G401.6 (cell line): ENCODE data around the gene NFIA.

Experiments used
- FAIRE-seq: peaks from 2 replicates; lab custom pipeline; 2012; peaks lifted over from hg19 to GRCh38; lab: Jason Lieb, UNC

NFIA gene

DNA sequence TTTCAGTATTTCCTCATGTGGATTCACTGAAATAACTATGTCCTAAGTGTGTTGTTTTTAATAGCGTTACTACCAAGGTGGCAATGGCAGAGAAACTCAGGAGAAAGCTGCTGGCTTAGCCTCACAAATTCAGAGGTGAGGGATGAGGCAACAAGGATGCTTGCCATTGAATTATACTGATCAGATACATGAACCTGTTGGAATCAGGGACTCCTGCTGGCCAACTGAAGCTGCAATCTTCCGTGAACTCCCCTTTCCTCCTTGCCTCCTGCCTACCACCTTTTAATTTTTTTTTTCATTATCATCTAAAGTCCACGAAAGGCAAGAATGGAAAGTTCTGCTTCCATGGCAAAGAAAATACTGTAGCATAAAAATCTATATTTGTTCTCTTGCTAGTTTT, 254.7 kb downstream of the NFIA start:
- FAIRE-seq = no peak

DNA sequence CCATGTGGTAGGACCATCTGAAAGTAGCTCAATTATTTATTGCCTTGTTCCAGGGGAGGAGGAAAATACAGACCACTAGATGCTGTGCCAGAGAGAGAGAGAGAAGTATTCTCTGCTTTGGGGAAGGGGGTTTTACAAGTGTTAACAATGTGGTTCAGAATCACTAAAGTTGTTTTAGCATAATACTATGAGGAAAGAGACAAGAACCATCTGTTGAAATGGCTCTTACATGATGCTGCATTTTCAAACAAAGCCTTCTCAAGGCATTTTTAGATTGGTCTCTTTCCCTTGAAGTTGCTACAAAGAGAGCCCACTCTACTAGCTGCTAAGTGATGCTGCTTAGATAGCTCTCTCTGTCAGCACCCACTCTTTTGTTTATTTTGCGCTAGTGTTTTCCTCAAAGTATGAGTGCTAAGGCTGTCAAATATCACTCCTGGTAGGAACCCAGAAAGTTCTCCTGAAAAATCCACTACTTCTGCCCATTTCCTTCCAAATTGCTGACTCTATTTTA, 255.1 kb downstream of the NFIA start:
- no peak for FAIRE-seq

DNA sequence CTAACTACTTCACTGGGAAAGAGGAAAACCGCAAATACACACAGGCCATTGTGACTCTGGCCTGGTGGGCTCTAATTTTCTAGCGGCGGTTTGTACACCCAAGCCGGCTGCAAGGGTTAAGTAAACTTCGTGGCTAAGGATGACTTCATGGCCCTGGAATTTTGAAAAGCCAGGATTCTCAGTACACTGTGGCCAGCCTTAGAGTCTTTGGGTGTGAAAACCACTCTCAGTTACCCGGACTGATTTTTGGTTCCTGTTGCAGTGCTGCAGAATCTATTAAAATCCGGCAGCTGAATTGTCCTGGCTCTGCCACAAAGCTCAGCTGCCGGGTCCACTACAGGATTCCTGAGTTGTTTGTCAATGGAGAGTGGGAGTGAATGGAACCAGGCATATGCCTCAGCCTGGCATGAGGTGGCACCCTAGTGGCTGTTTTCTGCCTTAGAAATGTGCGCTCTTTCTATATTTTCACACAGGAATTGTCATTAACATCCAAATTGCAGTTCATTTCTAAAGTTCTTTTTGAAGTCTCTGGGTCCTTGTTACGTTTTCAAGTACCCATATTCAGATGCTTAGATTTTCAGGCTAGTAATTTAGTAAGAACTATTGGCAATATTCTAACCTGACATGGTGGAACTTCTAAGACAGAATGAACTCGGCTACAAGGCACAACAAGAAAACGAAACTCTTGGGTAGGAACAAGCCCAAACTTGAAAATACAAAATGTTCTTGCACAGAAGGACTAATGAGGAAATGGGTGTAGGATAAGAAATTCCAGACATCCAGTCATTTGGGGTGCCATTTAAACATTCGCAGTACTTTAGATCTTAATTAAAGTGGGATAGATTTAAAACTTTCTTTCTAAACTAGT, 255.9 kb downstream of the NFIA start:
- peak; percentile 74 for FAIRE-seq

DNA sequence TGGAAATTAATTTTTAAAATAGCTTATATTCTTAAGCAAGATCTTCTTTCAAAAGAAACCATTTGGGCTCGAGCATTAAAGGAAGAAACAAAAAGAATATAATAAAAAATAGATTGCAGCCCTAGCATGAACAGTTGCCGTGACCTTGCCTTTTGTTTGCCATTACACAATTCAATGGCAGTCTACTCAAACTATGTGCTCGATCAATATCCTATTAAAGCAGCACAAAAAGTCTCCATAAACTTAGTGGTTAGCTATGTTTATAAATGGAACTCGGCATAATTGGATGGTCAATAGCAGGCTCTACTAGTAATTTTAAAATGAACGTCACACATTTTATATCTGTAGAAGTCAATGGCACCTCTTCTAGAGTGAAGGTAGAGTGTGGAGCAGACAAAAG, 256.5 kb downstream of the NFIA start:
- FAIRE-seq = no peak

DNA sequence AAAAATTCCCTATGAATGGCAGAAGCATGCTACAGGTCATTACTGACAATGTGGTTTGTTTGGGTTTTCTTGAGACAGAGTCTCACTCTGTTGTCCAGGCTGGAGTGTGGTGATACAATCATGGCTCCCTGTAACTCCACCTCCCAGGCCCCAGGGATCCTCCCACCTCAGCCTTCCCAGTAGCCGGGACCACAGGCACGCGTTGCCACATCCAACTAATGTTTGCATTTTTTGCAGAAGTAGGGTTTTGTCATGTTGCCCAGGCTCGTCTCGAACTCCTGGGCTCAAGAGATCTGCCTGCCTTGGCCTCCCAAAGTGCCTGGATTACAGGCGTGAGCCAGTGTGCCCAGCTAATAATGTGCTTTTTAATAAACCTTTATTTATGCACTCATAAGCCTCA, 259.1 kb downstream of the NFIA start:
- no peak for FAIRE-seq

DNA sequence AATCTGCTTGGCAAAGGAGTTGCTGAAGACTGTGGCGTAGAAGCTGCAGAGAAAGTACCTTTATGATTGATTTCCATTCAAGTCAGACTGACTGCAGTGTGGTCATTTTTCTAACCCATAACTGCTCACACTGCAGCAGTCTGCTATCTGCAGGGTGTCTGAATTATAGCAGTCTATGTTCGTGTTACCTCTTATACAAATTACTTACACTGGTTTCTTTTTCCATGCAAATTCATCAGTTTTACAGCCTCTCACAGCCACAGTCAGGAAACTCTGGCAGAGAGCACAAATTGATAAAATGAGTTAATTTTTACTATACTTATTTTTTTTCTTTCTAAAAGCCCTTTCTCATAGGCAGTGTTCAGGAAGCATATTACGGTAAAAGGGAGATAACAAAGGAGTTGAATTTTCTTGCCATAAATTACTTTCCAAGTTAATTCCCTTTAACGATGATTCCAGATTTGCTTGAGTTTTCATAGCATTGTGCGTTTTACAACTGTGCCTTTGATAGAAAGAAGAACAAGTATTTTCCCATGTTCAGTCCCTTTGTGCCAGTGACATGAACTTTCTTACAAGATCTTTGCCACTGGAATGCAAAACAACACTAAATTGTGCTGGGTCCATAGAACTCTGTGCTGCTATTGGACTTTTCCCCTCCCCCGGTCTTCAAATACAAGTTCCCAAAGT, 261.5 kb downstream of the NFIA start:
- FAIRE-seq = no peak

DNA sequence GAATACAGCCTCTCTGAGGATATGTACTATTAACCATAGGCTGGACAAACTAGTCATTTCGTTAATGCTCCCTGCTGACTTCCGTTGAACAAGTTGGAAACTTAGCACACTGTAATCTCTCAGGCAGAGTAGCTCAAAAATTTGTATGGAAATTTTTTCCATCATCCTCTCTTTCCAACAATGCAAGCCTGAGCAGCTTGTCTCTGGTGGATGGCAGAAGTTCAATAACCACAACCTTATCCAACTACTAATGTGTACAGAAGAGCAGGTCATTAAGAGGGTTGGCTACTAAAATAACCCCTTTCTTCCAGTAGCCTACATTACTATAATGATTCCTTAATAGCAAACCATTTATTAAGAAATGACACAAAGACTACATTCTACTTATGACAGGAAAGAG, 262.3 kb downstream of the NFIA start:
- no peak for FAIRE-seq

DNA sequence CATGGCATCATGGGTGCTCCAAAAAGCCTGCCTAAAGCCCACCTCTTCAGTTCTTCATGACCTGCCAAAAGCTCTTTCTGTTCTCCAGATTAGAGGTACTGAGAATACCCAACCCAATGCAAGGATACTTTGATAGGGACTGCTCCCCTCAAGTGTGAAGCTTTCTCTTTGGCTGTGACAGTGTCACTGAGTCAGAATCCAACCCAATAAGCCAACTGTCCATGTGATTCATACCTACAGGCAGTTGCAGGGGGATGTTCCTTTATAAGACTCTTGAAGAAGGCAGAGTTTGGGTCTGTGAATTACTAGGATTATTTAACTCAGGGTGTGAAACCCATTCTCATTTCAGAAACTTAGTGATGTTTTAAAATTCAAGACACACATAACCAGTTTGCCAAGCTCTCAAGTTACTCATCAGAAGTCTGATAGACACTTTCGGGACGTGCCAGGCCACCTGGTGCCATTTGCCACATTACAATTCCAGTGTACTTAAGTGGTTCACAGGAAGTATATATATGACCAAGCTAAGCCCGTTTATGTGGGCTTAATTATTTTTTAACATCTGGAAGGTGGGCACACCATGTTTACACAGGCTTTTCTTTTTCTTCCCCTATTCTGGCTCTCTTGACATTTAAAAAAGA, 265.8 kb downstream of the NFIA start:
- FAIRE-seq = no peak

DNA sequence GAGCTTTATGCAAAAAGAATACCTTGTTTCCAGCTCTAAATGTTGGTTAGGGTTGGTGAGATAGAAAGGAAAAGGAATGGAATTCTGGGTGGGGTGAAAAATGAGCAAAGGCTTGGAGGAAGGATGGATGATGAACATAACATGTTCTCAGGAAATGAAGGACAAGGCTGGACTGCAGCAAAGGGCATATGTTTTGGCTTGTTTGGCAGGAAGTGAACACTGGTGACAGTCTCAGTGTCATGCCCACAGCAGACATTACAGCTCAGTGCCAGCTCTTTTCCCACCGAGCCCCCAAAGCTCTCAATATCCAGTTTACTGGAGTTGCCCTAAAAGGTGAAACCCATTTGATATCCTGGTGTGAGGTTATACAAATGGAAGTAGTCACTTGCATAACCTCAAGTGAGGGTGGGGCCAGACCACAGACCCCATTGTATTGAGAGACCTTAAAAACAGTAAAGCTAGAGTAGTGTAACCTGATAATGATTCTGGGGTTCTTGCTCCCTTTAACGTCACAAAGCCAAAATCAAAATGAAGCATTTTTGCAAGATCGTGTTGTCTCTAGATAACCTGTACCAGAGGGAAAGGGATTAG, 270.6 kb downstream of the NFIA start:
- FAIRE-seq = no peak

DNA sequence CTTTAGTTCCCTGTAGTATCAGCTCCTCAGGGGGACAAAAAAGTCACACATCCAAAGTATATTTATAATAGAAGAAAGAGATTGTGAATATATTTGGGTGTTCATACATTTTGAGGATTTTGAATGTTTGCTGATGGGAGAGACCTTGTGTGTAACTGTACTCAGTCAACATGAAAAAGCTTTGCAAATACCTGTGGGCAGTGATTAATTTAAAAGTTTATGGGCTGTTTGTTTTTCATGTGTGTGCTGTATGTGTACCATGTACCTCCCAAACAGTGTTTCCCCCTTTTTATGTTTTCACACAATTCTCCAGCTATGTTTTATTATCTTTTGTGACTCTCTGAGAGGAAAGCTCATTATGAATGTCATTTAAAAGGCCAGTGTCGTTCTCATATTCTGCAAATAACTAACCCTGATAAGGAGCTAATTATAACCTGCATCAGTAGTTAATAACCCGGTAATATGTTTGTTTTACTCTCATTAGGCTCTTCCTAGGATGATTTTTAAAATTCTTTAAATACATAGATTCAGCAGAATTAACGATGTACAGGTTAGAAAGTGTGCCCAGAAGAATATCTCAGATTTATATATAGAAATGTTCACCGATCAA, 271.5 kb downstream of the NFIA start:
- no peak for FAIRE-seq

DNA sequence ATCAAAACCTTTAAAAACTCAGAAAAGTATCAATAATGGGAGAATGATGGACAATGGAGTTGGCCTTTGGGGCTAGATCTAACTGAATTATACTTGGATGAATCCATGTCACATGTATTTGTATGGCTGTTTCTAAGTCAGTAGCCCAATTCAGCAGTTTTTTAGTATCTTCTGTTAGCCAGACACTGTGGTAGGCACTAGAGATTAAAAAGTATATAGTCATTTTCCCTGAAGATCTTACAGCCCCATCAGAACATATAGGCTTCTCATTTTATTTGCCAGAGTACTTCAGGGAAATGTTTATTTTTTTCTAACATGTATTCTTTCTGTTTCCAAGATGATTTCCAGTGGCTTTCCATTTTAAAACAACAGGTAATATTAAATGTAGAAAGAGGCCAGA, 273.7 kb downstream of the NFIA start:
- no peak for FAIRE-seq

DNA sequence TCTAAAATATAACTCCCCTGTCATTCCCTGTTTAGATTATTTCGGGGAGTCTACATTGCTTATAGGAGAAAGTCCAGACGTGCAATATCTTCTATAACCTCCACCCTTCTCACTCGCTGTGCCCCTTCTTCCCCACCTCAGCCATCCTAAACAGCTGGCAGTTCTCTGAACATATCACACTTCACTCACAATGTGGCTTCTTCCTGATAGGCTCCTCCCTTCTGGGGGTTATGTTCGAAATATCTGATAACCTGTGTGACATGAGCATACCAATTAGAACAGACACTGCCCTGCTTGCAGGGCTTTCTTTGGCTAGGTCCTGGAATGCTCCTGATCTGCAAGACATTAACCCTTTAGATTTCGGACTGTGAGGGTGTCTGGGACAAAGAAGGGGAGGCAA, 274.6 kb downstream of the NFIA start:
- FAIRE-seq = no peak

DNA sequence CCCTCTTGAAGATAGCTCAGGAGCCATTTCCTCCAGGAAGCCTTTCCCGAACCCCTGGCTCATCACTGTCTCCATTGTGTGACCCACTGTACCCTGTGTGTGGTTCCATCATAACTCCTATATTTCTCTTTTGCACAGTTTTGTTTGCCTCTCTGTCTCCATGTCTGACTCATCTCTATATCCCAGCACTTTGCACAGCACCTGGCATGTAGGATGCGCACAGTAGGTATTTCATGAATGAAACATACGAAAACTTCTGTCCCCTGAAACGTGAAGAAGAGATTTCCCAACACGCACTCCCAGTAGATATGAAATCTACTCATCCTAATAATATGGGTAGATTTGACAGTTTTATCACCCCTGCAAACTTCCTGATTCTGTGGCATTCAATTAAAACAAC, 275.2 kb downstream of the NFIA start:
- FAIRE-seq = no peak

DNA sequence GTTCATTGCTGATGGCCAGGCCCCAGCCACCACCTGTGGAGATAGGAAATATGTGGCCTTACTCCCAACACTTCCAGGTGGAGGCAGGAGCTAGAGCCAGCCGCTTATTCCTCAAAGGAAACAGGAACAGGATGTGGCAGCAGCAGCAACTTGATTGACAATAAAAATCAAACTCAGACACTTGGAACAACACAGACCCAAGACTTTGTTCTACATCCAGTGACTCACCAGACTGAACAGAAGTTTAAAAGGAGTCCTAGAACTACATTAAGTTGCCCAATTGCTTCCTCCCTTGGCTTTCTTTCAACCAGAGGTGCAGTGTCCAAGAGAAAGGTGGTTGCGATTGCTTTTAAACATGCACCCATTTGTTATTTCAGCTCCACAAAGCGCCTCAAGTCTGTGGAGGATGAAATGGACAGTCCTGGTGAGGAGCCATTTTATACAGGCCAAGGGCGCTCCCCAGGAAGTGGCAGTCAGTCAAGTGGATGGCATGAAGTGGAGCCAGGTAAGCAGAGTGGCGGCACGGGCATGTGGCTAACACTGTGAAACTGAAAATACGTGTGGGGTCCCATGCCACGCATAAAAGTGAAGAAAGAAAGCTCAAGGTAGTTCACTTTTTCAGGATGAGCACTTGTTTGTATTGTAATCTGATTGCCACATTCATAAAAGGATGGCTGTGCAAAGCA, 276.6 kb downstream of the NFIA start:
- no peak for FAIRE-seq

DNA sequence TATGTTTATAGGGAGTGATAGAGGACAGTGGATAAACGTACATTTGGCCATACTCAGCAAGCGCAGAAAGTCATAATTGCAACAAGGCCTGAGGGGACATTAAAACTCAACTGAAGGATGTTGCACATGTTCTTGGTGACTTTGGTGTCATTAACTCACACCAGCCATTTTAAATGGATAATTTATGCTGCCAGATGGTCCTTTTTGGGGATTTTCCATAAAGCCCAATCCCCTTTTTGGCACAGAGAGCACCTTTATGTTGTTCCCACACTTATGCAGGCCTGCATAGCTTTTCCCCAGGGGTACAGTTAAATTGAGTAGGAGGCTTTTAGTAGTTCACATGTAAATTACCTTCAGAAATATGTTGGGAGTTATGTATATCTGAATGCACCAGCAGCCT, 279.6 kb downstream of the NFIA start:
- FAIRE-seq = no peak

DNA sequence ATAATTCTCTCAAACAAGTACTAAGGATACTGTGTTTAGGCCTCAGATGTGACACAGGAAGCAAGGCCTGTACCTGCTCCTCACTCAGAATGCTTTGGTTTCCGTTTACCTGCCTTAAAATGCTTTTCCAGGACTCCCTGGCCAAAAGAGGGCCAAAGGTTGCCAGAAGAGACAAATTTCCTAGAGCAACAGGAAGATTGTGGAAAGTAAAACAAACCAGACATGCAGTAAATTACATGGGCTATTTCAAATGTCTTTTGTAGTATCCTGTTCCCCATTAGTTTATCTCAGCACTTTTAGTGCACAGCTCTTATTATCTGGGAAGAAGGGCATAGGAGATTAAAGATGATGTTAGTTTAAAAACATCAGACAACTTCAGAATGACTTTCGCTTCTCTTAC, 280.0 kb downstream of the NFIA start:
- FAIRE-seq = no peak

DNA sequence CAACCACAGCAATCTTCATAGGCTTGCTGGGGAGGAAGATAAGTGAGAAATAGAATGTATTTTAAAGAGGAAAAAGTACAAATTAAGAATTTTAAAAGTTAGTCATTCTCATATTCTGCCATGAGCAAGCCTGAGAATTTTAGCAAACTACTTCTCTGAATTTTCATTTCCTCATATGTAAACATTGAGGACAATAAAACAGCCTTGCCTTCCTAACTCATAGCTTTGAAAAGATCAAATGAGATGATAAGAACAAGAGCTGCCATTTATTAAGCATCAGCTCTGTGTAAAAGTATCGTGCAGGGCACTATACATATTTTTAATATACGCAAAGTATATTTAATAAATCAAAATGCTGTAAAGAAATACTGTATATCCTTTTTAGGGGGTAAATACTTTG, 286.0 kb downstream of the NFIA start:
- FAIRE-seq = no peak

DNA sequence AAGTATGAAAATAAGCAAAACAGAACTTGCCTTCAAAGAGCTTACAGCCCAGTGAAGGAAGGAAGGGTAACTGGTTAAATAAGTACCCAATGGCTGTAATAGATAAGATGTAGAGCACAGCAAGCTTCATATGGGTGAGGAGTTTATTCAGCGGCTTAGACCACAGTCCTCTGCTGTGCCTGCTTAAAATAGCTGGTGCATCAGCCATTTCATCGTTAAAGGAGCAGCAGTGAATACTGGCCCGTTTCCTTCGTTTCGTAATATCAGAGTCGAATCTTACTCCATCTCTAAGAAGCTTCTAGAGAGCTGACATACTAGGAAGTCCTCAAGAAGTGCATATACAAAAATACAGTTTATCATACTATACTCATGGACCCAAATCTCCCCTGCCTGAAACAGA, 286.5 kb downstream of the NFIA start:
- no peak for FAIRE-seq

DNA sequence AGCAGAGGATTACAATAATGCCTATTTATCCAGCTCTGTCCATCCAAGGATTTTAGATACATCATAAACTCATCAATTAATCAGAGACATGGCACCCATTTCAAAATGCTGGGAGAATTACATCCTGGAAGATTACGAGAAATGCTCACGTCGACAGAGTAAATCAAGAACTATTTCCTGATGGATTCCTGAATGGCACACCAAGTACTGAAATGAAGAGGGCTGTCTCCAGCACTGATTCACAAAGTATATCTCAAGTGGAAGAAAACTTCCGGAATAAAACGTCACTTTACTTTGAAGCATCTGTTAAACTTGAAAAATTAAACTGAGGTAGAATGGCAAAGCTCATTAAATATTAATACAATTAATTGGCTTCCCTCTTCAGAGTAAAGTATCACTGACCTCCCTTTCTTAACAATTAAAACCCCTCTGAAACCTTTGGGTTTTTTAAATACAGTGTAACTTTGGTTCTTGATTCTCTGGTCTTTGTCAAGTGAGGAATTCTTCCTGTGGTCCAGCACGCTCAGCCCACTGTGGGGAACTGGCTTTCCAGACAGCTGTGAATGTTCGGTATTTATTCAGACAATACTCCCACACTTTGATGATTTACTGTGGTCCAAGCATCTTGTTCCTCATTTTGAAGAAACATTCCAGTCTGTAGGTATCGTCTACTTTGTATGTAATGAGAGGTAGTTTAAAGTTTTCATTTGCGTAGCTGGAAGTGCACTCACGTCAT, 288.0 kb downstream of the NFIA start:
- no peak for FAIRE-seq

DNA sequence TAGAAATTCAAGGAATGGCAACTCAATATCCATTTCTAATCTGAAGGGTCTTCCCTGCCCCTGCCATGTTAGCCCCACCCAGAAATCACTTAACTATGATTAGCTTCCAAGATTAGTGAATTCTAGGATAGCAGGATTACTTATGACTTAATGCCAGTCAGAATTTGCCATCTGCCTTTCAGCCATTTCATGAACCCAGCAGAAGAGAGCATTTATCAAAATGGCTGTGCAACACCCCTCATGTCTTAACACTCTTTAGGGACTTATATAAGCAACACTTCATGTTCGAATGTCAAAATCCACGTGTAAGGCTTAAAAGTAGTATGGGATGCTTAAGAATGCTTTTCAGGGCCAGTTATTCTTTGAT, 288.5 kb downstream of the NFIA start:
- no peak for FAIRE-seq

DNA sequence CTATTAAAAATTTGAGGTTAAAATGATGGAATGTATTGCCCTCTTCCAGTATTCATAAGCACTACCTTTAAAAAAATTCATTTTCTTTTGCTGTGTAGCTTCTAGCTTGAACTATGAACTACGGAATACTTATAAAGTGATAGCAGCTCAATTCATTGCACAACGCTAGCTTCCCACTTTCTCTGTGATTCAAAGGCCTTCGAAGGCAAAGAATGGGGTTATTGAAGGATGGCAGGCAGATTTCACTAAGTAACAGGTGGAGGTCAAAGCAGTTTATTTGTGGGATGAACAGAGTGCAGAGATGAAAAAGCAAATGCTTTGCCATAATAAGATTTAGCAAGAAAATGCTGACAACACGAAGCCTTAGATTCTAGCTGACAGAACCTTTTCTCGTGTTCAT, 290.6 kb downstream of the NFIA start:
- no peak for FAIRE-seq
